GM18861 (cell line): ENCODE results near the gene CLN3.
"Not testable (repeated sequence)": the region's sequence is repeated elsewhere in the genome, so short reads cannot be mapped to it uniquely, and the experiment has no call there.

ENCODE experiments used
- ATAC-seq: cut with Tn5 transposase; IDR thresholded peaks from one replicate; pipeline ENCODE4 v1.9.1; 2021; ENCODE audit not compliant: unreplicated experiment

CLN3 gene

DNA sequence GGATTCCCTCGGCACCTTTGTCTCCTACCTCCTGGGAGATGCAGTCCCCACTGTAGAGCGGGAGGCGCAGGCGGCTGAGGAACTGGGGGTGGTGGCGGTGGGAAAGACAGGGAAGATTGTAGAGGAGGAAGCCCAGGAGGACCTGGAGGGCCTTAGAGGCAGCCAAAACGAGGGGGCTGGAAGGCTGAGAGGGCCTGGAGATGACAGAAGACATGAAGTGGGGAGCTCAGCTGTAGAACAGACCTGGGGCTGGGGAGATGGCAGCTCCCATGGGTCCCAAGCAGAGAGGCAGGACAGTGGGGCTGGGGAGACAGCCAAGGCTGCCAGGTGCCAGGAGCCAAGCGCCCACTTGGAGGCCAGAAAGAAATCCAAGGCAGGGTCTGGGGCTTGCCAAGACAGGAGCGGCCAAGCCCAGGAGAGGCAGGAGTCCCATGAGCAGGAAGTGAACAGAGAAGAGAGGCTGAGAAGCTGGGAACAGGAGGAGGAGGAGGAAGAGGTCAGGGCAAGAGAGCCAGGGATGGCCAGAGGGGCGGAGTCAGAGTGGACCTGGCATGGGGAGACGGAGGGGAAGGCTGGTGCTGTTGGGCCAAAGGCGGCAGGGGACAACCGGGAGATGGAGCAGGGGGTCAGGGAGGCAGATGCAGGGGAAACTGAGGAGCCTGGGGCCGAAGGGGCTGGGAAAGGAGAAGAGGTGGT, 3.4 kb upstream of the CLN3 start:
- no peak for ATAC-seq

DNA sequence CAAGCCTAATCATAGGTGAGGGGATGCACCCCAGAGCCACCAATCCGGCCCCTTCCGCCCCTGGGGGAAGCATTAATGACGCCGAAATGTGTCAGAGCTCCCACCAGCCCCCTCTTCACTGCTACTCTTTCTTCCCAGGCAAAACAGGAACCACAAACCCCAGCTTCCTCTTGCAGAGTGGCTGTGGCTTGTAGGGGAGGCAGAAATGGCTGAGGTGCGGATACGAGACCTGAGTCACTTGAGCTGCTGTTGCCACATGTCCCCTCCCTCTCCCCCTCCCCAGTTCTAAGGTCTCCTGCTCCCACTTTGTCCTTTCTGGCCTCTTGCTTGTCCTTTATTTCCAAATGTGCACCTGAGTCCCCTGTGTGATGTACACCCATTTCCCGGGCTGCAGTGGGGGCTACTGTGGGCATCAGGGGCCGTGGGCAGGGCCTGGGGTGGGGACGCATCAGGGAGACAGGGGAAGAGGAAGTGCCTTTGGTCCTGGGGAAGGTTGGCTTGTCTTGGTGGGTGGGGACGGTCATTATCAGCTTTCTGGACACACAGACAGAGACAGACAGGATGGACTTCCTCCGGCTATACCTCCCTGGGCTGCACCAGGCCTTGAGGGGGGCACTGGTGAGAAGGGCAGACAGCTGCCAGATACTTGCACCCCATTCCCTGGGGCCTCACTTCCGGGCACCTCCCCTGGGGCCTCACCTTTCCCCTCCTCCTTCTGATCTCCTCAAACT, 2.4 kb upstream of the CLN3 start, which contains the start of gene APOBR:
Gene APOBR, plus strand, starts transcription at position 523 of the 731 bp plus-strand sequence. Its CDS starts 39 bp downstream, at position 562.
- ATAC-seq, result no peak

DNA sequence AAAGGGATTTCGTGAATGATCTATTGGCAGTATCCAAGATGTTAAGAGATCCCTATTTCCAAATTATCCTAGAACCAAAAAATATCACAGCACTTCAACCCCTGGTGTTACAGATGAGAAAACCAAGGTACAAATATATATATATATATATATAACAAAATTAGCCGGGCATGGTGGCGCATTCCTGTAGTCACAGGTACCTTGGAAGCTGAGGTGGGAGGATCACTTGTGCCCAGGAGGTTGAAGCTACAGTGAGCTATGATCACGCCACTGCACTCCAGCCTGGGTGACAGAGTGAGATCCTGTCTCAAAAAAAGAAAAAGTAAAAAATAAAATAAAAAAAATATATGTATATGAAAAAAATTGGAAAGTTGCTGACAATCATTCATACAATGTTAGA, 637 bp upstream of the CLN3 start:
- peak; percentile 2 for ATAC-seq

DNA sequence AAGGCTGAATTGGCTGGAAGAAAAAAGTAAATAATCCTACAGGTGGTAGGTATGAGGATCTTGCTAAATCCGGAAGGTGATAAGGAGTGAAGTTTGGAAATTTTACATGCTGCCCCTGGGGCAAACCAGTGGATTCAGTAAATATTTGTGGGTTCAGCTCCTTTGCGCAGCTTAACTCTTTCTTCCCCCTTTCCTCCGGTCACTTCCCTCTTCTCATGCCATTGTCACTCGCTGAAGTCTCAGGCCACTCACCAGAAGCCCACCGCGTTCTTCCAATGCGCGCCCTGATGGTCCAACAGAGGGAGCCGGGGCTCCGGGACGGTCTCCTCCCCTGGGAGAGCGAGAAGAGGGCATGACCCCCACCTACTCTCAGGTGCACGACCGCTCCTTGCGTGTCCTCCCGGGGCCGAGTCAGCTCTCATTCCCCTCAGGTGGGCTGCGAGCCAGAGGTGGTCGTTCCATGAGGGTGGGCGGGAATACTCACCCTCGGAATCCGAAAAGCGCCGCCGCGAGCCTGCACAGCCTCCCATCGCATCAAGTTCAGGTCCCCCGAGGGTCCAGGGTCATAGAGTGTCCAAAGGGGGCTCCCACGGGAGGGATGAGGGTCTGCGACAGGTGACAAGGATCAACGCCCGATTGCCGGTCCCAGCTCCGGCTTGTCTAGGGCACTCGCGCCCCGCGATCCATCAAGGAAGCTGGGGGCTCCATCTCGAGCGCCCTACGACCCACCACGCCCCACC, 474 bp downstream of the CLN3 start:
- ATAC-seq, result no peak

DNA sequence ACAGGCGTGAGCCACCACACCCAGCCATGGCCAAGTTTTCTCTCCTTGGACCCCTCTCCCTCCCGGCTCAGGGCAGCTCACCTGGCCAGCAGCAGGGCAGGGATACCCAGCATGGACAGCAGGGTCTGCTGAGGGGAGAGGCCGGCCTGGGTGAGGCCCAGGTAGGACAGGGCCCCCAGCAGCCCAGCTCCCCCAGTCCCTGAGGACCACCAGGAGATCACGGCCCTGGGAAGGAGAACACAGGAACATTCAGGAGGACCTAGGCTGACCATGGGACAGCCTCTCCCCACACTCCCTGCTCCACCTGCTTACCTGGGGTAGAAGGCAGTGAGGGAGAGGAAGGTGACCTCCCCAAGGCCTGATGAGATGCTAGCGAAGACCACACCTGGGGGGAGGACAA, 5.6 kb downstream of the CLN3 start:
- no peak for ATAC-seq

DNA sequence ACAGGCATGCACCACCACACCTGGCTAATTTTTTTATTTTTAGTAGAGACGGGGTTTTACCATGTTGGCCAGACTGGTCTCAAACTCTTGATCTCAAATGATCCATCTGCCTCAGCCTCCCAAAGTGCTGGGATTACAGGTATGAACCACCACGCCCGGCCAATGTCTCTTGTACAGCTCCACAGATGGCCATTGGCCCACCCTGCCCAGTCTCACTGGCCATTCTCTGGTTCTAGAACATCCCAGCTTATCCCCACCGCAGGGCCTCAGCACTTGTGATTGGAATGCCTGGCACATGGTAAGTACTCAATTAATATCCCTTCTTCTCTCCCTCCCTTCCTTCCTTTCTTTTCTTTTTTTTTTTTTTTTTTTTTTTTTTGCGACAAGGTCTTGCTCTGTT, 8.5 kb downstream of the CLN3 start:
- not testable (repeated sequence) for ATAC-seq

DNA sequence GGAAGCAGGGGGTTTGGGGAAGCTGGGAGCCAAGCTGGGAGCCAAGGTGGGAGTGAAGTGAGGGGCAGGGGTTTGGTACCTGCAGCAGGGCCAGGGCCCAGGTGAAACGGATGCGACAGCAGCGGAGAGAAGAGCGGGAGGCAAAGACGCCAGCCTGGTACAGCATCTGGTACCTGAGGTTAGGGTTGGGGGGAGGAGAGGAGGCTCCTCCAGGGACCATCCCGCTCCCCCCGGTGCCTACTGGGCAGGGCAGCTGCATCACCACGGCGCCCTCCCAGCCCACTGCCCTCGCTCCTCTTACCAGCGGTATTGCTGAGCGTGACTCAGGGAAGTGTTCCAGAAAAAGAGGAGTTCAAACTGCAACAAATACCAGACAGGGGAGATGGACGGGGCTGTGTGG, 9.8 kb downstream of the CLN3 start:
- no peak for ATAC-seq

DNA sequence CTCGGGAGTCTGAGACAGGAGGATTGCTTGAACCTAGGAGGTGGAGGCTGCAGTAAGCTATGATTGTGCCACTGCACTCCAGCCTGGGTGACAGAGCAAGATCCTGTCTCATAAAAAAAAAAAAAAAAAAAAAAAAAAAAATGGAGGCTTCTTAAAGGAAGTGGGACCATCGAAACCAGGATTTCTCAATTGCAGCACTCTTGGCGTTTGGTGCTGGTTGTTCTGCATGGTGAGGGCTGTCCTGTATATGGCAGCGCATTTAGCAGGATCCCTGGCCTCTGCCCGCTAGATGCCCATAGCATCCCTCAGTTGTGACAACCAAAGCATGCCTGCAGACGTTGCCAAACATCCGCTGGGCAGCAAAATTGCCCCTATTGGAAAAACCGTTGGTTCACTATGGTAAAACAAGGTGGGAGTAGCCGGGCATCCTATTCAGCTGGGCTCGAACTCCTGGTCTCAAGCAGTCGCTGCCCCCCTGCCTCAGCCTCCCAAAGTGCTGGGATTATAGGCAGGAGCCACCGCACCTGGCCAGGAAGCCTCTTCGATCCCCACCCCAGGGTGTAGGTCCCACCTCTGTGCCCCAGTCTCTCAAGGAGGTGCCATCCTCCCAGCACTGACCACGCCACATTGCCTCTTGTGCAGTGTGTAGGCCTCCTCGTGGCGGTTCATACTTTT, 13.2 kb downstream of the CLN3 start:
- no peak for ATAC-seq

DNA sequence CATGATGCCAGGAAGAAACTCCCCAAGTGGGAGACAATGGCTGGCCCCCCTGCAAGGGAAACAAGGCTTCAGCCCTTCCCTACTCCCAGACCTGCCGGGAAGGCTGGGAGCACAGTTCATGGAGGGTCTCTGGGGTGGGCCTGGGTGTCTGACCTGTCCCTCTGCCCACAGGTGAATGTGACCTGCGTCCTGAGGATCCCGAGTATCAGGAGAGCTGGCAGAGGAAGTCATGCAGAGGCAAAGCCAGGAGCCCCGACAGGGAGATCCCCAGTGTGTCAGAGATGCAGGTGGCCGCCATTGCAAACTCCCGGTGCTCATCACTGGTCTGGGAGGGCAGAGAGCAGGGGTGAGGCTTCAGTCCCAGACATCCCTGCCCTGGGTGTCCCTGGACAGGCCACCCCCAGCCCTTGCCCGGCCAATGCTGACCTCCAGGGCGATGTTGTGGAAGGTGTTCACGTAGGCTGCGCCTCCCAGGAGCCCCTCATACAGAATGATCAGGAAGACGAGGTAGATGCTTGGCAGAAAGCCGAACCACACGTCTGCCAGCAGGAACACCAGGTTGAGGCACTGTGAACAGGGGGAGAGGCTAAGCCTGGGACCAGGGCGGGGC, 14.5 kb downstream of the CLN3 start:
- no peak for ATAC-seq

DNA sequence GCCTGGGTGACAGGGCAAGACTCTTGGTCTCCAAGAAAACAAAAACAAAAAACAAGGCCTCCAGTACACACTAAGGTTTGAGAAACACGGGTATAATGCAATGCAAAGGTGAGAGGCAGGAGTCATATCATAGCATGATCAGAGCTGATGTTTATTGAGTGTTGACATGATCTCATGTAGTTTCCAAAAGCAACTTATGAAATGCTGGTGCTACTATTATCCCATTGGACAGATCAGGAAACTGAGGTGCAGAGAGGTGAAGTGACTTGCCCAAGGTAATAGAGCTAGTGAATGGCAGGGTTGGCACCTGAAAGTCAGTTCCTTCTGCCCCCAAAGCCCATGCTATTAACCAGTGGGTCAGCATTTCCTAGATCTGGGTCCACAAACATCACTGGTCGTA, 16.7 kb downstream of the CLN3 start:
- no peak for ATAC-seq

DNA sequence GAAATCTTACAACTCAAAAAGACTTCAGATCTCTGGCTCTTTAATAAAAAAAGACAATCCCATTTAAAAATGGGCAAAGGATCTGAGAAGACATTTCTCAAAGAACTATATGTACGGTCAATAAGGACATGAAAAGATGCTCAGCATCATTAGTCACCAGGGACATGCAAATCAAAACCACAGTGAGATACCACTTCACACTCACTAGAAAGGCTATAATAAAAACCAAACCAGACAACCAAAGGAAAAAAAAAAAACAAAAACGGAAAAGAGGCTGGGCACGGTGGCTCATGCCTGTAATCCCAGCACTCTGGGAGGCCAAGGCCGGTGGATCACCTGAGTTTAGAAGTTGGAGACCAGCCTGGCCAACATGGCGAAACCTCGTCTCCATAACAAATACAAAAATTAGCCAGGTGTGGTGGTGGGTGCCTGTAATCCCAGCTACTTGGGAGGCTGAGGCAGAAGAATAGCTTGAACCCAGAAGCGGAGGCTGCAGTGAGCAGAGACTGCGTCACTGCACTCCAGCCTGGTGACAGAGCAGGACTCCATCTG, 18.1 kb downstream of the CLN3 start:
- peak; percentile 64 for ATAC-seq

DNA sequence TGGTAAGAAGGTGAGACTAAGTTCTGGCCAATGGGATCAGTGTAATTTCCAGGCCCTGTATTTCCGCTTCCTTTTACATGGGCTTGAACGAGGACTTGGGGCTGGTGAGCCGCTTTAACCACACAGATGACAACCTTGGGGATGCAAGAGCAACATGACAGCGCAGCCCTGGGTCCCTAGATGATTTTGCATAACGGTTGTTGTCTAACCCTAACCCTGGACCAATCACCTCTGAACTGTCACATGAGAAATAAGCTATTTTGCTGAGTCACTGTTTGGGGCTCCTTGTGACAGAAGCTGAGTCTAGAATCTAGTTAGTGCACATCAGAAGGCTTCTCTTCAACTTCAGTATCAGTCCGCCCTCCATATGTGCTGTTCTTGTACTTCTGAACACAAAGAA, 44.8 kb downstream of the CLN3 start:
- not testable (repeated sequence) for ATAC-seq

DNA sequence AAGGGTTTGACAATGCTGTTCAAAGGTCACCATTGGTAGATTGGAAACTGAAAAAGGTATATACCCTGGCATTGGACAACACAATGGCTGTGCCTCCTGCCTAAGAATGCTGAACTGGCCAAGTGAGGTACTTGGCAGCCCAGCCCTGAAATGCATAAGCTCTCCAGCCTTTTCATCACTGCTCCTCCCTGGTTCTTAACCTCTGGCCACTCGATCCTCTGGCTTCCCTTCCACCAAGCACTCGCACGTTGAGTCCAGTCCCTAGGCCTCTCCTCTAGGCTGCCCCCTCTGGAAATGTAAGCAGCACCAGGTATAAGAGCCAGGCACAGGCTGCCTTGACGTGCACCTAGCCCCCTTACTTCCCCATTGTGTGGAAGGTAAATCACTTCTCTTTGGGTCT, 45.5 kb downstream of the CLN3 start:
- ATAC-seq, result not testable (repeated sequence)

DNA sequence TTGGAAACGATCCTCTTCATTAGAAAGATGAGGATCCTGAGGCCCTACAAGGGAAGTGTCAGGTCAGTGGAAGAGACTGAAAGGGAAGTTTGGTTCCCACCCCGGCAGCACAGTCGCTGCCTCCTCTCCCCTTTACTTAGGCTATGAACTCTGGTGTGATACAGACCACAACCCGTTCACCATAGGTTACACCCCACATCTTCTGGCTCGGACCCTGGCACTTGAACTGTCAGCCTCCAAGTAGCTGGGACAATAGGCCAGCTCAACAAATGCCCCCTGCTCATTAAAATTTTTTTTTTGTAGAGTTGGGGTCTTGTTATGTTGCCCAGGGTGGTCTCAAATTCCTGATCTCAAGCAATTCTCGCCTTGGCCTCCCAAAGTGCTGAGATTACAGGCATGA, 47.9 kb downstream of the CLN3 start:
- not testable (repeated sequence) for ATAC-seq

DNA sequence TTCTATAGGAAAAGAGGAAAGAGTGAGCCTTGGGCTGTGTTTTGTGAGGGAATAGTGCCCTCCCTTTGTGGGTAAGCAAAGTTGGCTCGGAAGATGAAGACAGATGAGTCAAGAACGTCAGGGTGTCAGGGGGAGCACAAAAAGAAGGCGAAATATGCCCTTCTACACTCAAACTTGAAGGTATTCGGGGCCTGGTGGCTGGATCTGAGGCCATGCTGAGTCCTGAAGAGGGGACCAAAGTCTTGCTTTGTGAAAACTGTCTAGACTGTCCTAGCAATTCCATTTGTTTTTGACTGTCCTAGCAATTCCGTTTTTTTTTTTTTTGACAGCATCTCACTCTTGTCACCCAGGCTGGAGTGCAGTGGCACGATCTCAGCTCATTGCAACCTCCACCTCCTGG, 53.0 kb downstream of the CLN3 start:
- not testable (repeated sequence) for ATAC-seq

DNA sequence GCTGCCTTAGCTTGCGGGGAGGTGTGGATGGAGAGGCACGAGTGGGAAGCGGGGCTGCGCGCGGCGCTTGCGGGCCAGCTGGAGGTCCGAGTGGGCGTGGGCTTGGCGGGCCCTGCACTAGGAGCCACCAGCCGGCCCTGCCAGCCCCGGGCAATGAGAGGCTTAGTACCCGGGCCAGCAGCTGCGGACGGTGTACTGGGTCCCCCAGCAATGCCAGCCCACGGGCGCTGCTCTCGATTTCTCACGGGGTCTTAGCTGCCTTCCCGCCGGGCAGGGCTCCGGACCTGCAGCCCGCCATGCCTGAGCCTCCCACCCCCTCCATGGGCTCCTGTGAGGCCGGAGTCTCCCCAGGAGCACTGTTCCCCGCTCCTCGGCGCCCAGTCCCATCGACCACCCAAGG, 56.5 kb downstream of the CLN3 start:
- not testable (repeated sequence) for ATAC-seq
